Measurements from ENCODE around the gene FBN2.
"Not testable (repeated sequence)": the region's sequence is repeated elsewhere in the genome, so short reads cannot be mapped to it uniquely, and the experiment has no call there.

FBN2 gene

GRCh38 chr5:128412145-128412930, 125.7 kb downstream of the FBN2 start:
- no peak for DNase-seq

- no peak for DNase-seq
Measured at GRCh38 chr5:128409166-128409800, 128.8 kb downstream of the FBN2 start.

- no peak for DNase-seq
Measured at GRCh38 chr5:128408622-128409021, 129.4 kb downstream of the FBN2 start.

- no peak for DNase-seq
Measured at GRCh38 chr5:128407944-128408343, 130.1 kb downstream of the FBN2 start.

- DNase-seq, result no peak
Measured at GRCh38 chr5:128406803-128407202, 131.2 kb downstream of the FBN2 start.

GRCh38 chr5:128405159-128405558, 132.9 kb downstream of the FBN2 start:
- no peak for DNase-seq

GRCh38 chr5:128403333-128403732, 134.7 kb downstream of the FBN2 start:
- no peak for DNase-seq

- no peak for DNase-seq
Measured at GRCh38 chr5:128402506-128402905, 135.5 kb downstream of the FBN2 start.

GRCh38 chr5:128400766-128401165, 137.3 kb downstream of the FBN2 start:
- not testable (repeated sequence) for DNase-seq

GRCh38 chr5:128399111-128399510, 138.9 kb downstream of the FBN2 start:
- no peak for DNase-seq

- DNase-seq, result no peak
Measured at GRCh38 chr5:128397876-128398275, 140.2 kb downstream of the FBN2 start.

GRCh38 chr5:128395073-128395472, 143.0 kb downstream of the FBN2 start:
- DNase-seq, result no peak

GRCh38 chr5:128384068-128384467, 154.0 kb downstream of the FBN2 start:
- DNase-seq, result no peak

- no peak for DNase-seq
Measured at GRCh38 chr5:128380337-128380736, 157.7 kb downstream of the FBN2 start.

GRCh38 chr5:128378632-128379031, 159.4 kb downstream of the FBN2 start:
- DNase-seq, result no peak

- no peak for DNase-seq
Measured at GRCh38 chr5:128378196-128378595, 159.8 kb downstream of the FBN2 start.

- DNase-seq, result no peak
Measured at GRCh38 chr5:128376577-128376976, 161.5 kb downstream of the FBN2 start.

GRCh38 chr5:128366147-128366546, 171.9 kb downstream of the FBN2 start:
- no peak for DNase-seq

GRCh38 chr5:128362370-128362769, 175.7 kb downstream of the FBN2 start:
- no peak for DNase-seq

GRCh38 chr5:128358826-128359225, 179.2 kb downstream of the FBN2 start:
- no peak for DNase-seq

- DNase-seq, result no peak
Measured at GRCh38 chr5:128357226-128357625, 180.8 kb downstream of the FBN2 start.

GRCh38 chr5:128355961-128356360, 182.1 kb downstream of the FBN2 start:
- DNase-seq, result no peak

GRCh38 chr5:128353441-128354107, 184.5 kb downstream of the FBN2 start:
- DNase-seq, result no peak

- DNase-seq, result no peak
Measured at GRCh38 chr5:128350705-128351104, 187.3 kb downstream of the FBN2 start.

Measured in activated CD4-positive, alpha-beta T cell treated with anti-CD3 and anti-CD28 coated beads for 1 hour (primary cell).